Ectodermal cell (in vitro differentiated cells): ENCODE measurements around the gene PUS7L. TPM values are rescaled to one million over a fixed set of nuclear protein-coding genes. Genes with fewer than 3 reads are reported as not detected.

Experiments
- H3K27ac ChIP-seq: 2 replicates; pipeline ENCODE4 v1.7.0; 2013; ENCODE audit warnings: mild to moderate bottlenecking, low read depth, low read length; ENCODE audit not compliant: insufficient read depth, poor library complexity, severe bottlenecking
- H3K27me3 ChIP-seq: 2 replicates; pipeline ENCODE4 v1.7.0; 2013; ENCODE audit warnings: mild to moderate bottlenecking, low read length; ENCODE audit not compliant: insufficient read depth, control insufficient read depth, poor library complexity, severe bottlenecking
- H3K36me3 ChIP-seq: one replicate; pipeline ENCODE4 v1.7.0; 2013; ENCODE audit warnings: low read length; ENCODE audit not compliant: control insufficient read depth, insufficient read depth
- H3K4me1 ChIP-seq: one replicate; pipeline ENCODE4 v1.7.0; 2013; ENCODE audit warnings: low read length; ENCODE audit not compliant: control insufficient read depth, insufficient read depth
- H3K4me3 ChIP-seq: 2 replicates; pipeline ENCODE4 v1.7.0; 2013; ENCODE audit warnings: low read depth, low read length, control low read depth; ENCODE audit not compliant: insufficient read depth
- H3K9me3 ChIP-seq: 2 replicates; pipeline ENCODE4 v1.7.0; 2013; ENCODE audit warnings: mild to moderate bottlenecking, low read length, moderate library complexity; ENCODE audit not compliant: control insufficient read depth
- WGBS, 2 experiments: methylation state at CpG; one replicate each; pipeline ENCODE4 v1.1.7; 2013; ENCODE audit warnings: missing lambda C conversion rate in 2 of 2; 5-methylcytosine and 5-hydroxymethylcytosine counted together
- polyA plus RNA-seq, 4 experiments: library from polyadenylated mRNA; stranded (reverse); fragments of 50-300 nt; gene quantifications; one replicate each; pipeline ENCODE4 v1.2.3, GENCODE V29; 2013

Gene PUS7L, protein sequence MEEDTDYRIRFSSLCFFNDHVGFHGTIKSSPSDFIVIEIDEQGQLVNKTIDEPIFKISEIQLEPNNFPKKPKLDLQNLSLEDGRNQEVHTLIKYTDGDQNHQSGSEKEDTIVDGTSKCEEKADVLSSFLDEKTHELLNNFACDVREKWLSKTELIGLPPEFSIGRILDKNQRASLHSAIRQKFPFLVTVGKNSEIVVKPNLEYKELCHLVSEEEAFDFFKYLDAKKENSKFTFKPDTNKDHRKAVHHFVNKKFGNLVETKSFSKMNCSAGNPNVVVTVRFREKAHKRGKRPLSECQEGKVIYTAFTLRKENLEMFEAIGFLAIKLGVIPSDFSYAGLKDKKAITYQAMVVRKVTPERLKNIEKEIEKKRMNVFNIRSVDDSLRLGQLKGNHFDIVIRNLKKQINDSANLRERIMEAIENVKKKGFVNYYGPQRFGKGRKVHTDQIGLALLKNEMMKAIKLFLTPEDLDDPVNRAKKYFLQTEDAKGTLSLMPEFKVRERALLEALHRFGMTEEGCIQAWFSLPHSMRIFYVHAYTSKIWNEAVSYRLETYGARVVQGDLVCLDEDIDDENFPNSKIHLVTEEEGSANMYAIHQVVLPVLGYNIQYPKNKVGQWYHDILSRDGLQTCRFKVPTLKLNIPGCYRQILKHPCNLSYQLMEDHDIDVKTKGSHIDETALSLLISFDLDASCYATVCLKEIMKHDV
- 14.3 TPM for polyA plus RNA-seq (2013, experiment 1 of 4)
- 18.8 TPM for polyA plus RNA-seq (2013, experiment 2 of 4)
- 12.4 TPM for polyA plus RNA-seq (2013, experiment 3 of 4)
- 15.2 TPM for polyA plus RNA-seq (2013, experiment 4 of 4)

DNA sequence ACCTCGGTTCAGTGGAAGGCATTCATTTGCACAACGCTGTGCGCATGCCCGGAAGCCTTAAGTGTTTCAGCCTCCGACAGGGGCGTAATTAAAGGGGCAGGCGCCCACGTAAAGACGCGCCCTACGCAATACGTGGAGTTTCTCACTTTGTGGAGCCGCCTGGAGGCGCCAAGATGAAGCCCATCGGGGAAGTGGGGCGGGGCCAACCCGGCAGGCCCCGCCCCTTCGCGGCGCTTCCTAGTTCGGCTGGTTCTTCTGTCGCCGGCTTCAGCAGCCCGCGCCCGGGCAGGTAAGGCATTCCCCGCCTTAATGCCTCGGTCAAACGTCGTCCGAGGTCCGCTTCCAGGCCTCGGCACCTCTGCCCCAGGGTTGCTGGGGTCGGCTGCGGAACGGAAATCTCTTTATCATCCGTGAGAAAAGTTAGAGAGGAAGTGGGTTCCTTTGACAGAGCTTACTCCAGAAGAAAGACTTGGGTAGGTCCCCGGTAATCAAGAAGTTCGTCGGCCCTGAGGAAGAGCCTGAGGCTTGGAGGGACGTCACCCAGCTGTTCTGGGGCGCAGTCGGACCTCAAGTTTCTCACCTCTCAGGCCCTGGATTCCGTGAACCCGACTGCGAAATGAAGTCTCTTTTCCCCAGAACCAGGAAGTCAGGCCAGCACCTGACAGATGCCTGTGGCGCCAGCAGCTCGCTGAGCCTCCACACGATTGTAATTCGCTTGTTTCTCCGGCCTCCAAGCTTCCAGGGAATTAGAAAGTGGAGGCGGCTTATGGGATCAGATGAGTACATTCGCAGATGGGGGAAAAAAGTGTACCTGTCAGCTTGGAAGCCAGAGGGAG lies at the start of gene PUS7L, which contains the start of gene IRAK4:
Gene PUS7L, minus strand, starts transcription at position 63 of the 836 bp plus-strand sequence. CDS start 3,545 bp downstream, outside the sequence.
Gene IRAK4, plus strand, starts transcription at position 224 of the 836 bp plus-strand sequence. CDS start 9,161 bp downstream, outside the sequence.
- WGBS, 2 experiments, result 6 to 8% methylated on average over 54 of the region's 54 CpGs
- Histone ChIP-seq H3K36me3 (no peaks in the 10 kb centered on the region), H3K27ac (peak within 1 kb of the TSS; percentile 38), H3K9me3 (no peaks in the 10 kb centered on the region), H3K4me3 (peak within 1 kb of the TSS; percentile 61), H3K4me1 (peaks cover 5% of the 10 kb centered on the region), H3K27me3 (no peaks in the 10 kb centered on the region)

- Histone ChIP-seq H3K27ac (no peak overlapping the region), H3K27me3 (no peaks in the 10 kb centered on the region), H3K9me3 (no peaks in the 10 kb centered on the region), H3K4me3 (no peak overlapping the region), H3K4me1 (no peaks in the 10 kb centered on the region), H3K36me3 (no peaks in the 10 kb centered on the region)
- WGBS, 2 experiments, result 96% methylated on average over 3 of the region's 3 CpGs
Observed at GRCh38 chr12:43807386-43807785, 48.8 kb upstream of the PUS7L start.

- H3K27ac ChIP-seq, result peak overlapping the region; percentile 87
Observed at GRCh38 chr12:43806737-43807072, 48.1 kb upstream of the PUS7L start.

GRCh38 chr12:43805860-43806736 lies 47.5 kb upstream of the PUS7L start, which contains the start of gene TWF1:
Gene TWF1 (minus strand): TSS chr12:43806317. CDS start chr12:43806245, 72 bp downstream.
- peak within 1 kb of the TSS; percentile 92 for H3K4me3 ChIP-seq
- no peaks in the 10 kb centered on the region for H3K4me1 ChIP-seq
- WGBS, 2 experiments, result 0% methylated on average over 89 of the region's 89 CpGs
- H3K27ac ChIP-seq, result peak within 1 kb of the TSS; percentile 87
- peaks cover under 1% of the 10 kb centered on the region for H3K36me3 ChIP-seq
- H3K9me3 ChIP-seq, result no peaks in the 10 kb centered on the region
- H3K27me3 ChIP-seq, result no peaks in the 10 kb centered on the region

More at GRCh38 chr12:43806737-43807072, 48.1 kb upstream of the PUS7L start:
- 38 to 39% methylated on average over 1 to 3 of the region's 3 CpGs for WGBS, 2 experiments
- H3K36me3 ChIP-seq, result no peaks in the 10 kb centered on the region
- no peaks in the 10 kb centered on the region for H3K27me3 ChIP-seq
- H3K4me3 ChIP-seq, result peak overlapping the region; percentile 92
- H3K9me3 ChIP-seq, result no peaks in the 10 kb centered on the region
- H3K4me1 ChIP-seq, result no peaks in the 10 kb centered on the region

DNA sequence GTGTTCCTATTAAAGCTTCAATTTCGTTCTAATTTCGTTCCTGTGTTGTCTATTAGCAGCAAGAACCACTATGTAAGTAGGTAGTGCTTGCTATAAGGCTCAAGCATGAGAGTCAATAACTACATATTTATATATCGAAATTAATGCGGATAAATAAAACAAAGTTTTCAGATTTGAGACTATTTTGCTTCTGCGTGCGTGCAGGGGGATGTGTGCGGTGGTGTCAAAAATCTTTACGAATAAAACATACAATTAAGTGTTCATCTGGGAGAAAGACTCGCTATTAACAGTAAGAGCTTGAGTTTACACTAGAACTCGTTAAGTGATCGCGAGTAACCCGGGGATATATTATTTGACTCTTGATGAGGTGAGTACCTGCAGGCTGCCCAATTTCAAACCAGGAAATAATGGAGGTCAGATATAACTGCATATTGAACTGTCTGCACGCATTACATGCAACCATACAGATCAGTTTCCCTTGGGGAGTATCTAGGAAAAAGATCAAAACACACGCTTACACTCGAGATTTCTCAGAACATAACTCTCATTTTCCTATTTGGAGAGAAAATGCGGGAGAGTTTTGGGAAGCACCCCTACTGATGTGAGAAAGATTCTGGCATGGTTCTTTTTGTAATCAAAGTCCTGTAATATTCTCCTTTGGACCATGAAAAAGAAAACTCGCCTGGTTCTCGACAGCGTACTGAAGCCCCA lies 46.7 kb upstream of the PUS7L start:
- no peak overlapping the region for H3K27ac ChIP-seq
- H3K4me1 ChIP-seq, result no peaks in the 10 kb centered on the region
- H3K27me3 ChIP-seq, result no peaks in the 10 kb centered on the region
- WGBS, 2 experiments, result 9 to 22% methylated on average over 16 to 20 of the region's 20 CpGs
- peaks cover 6% of the 10 kb centered on the region for H3K36me3 ChIP-seq
- no peaks in the 10 kb centered on the region for H3K9me3 ChIP-seq
- peak overlapping the region; percentile 92 for H3K4me3 ChIP-seq

- WGBS, 2 experiments, result 97 to 98% methylated on average over 3 to 4 of the region's 4 CpGs
- Histone ChIP-seq H3K27me3 (no peaks in the 10 kb centered on the region), H3K4me1 (no peaks in the 10 kb centered on the region), H3K27ac (no peak overlapping the region), H3K4me3 (no peak overlapping the region), H3K9me3 (no peaks in the 10 kb centered on the region), H3K36me3 (peaks cover 28% of the 10 kb centered on the region)
Observed at GRCh38 chr12:43797561-43798217, 39.1 kb upstream of the PUS7L start.

GRCh38 chr12:43795716-43796280 lies 37.2 kb upstream of the PUS7L start:
- Histone ChIP-seq H3K4me3 (no peak overlapping the region), H3K27me3 (no peaks in the 10 kb centered on the region), H3K27ac (no peak overlapping the region), H3K9me3 (no peaks in the 10 kb centered on the region), H3K36me3 (peaks cover 24% of the 10 kb centered on the region), H3K4me1 (no peaks in the 10 kb centered on the region)
- WGBS, 2 experiments, result 96 to 100% methylated on average over 2 of the region's 2 CpGs

DNA sequence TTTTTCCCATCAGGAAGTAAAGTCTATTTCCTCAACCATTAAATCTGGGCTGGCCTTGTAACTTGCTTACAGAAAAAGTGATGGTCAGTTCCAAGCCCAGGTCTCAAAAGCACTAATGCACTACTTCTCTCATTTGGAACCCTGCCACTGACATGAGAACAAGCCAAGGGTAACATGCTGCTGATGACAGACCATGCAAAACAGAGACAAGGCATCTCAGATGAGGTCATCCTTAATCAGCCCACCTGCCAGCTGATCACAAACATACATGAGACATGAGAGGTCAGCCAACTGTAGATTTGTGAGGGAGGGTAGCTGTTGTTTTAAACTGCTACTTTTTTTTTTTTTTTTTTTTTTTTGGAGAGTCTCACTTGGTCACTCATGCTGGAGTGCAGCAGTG lies 31.4 kb upstream of the PUS7L start:
- H3K36me3 ChIP-seq, result no peaks in the 10 kb centered on the region
- no peaks in the 10 kb centered on the region for H3K9me3 ChIP-seq
- H3K27me3 ChIP-seq, result no peaks in the 10 kb centered on the region
- no peaks in the 10 kb centered on the region for H3K4me1 ChIP-seq
- H3K27ac ChIP-seq, result no peak overlapping the region
- no peak overlapping the region for H3K4me3 ChIP-seq
